ENCODE measurements around the gene SNX22.

GRCh38 chr15:64191971-64192830 is 40.7 kb downstream of the SNX22 start:
- TF ChIP-seq CTCF (IDR thresholded peaks at IDR 0.05; ENCODE audit: insufficient read depth, low read length) = no peak
- no peak for TF ChIP-seq REST (IDR thresholded peaks at IDR 0.05; ENCODE audit: insufficient replicate concordance, low read depth)
- TF ChIP-seq GABPA (IDR thresholded peaks at IDR 0.05; ENCODE audit: low read depth) = no peak
- no peak for TF ChIP-seq POLR2AphosphoS5 (IDR thresholded peaks at IDR 0.05; ENCODE audit: low read depth)
- TF ChIP-seq SPI1 (IDR thresholded peaks at IDR 0.05; ENCODE audit: borderline replicate concordance, low read depth) = no peak
